K562 (cell line): ENCODE data around the gene DCUN1D2.

Experiments used
- CHD1 ChIP-seq: fragments of 200-600 bp; sonication (generic); IDR thresholded peaks from one replicate; pipeline ENCODE4 v1.6.1; 2012; ENCODE audit warnings: mild to moderate bottlenecking, moderate library complexity, low read length, inconsistent platforms
- CREBBP ChIP-seq: IDR thresholded peaks from one replicate; pipeline ENCODE4 v1.6.1; 2012; ENCODE audit warnings: low read depth, mild to moderate bottlenecking, control low read depth, inconsistent platforms, low read length
- HIVEP1 ChIP-seq: fragments of 250-450 bp; sonication (Bioruptor Pico); IDR thresholded peaks from 2 replicates; pipeline ENCODE4 v1.4.0; 2020; ENCODE audit warnings: mild to moderate bottlenecking
- KAT8 ChIP-seq: fragments of 450-650 bp; IDR thresholded peaks from 2 replicates; pipeline ENCODE4 v1.6.1; 2016; ENCODE audit warnings: low read depth, mild to moderate bottlenecking
- SREBF2 ChIP-seq: sonication (generic); formaldehyde crosslinking; IDR thresholded peaks from 2 replicates; pipeline ENCODE4 v1.4.0; 2020; ENCODE audit warnings: mild to moderate bottlenecking, missing genetic modification reagents
- TOE1 ChIP-seq, 2 experiments: fragments of 450-650 bp in 1 of 2; sonication (generic) in 1 of 2; formaldehyde crosslinking in 1 of 2; IDR thresholded peaks; 2 replicates each; pipeline versions ENCODE4 v1.7.1 to v1.8.0; 2016 to 2022; ENCODE audit warnings: borderline replicate concordance in 2 of 2, mild to moderate bottlenecking in 2 of 2, antibody characterized with exemption in 1 of 2, inconsistent platforms in 1 of 2, low read depth in 1 of 2, missing genetic modification reagents in 1 of 2, moderate library complexity in 1 of 2
- YBX1 ChIP-seq: fragments of 450-650 bp; IDR thresholded peaks from 2 replicates; pipeline ENCODE4 v1.7.1; 2016; ENCODE audit warnings: mild to moderate bottlenecking
- TF ChIP-seq, protein P1 (sequence below): fragments of 450-650 bp; conservative IDR thresholded peaks from 2 replicates; pipeline ENCODE4 v1.6.1; 2016; ENCODE audit warnings: missing genetic modification characterization, low read depth, mild to moderate bottlenecking, control low read depth, missing compliant biosample characterization

DNA sequence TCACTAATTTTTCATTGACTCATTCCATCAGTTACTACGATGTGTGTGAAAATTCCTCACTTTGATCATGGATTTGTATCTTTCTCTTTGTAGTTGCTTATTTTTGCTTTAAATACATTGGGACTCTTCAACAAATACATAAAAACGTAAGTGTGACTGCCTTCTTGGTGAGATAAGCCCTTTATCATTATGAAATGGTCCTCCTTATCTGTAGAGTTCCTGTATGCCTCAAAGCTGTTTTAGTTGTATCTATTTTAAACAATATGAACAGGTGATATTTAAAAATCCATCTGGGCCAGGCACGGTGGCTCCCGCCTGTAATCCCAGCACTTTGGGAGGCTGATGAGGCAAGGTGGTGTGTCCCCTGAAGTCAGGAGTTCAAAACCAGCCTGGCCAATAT is 11.3 kb downstream of the DCUN1D2 start:
- TF ChIP-seq, protein P1, sequence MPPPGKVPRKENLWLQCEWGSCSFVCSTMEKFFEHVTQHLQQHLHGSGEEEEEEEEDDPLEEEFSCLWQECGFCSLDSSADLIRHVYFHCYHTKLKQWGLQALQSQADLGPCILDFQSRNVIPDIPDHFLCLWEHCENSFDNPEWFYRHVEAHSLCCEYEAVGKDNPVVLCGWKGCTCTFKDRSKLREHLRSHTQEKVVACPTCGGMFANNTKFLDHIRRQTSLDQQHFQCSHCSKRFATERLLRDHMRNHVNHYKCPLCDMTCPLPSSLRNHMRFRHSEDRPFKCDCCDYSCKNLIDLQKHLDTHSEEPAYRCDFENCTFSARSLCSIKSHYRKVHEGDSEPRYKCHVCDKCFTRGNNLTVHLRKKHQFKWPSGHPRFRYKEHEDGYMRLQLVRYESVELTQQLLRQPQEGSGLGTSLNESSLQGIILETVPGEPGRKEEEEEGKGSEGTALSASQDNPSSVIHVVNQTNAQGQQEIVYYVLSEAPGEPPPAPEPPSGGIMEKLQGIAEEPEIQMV (tag): no peak
- TF ChIP-seq TOE1 (IDR thresholded peaks at IDR 0.05; ENCODE audit: borderline replicate concordance) (no peak), TOE1 (CRISPR knock-in tag; IDR thresholded peaks at IDR 0.05; ENCODE audit: borderline replicate concordance, low read depth) (no peak), CREBBP (no peak), SREBF2 (no peak), KAT8 (no peak), CHD1 (no peak), YBX1 (no peak), HIVEP1 (CRISPR knock-in tag) (no peak)
